Activated T-helper 2 cell treated with anti-CD3 and anti-CD28 coated beads, Interferon-gamma antibody, Interleukin-2, Interleukin-4, amounts not matched to agents 10 μg/mL and 5 μg/mL and 100 μg/mL, durations not matched to agents 14 hours and 24 hours and 36 hours (primary cell): ENCODE data around the gene STRIT1. TPM values are rescaled to one million over a fixed set of nuclear protein-coding genes. Genes with fewer than 3 reads are reported as not detected.

Experiments
- DNase-seq: peaks from one replicate; pipeline ENCODE4 v3.0.0; 2021; ENCODE audit warnings: low spot score
- H3K27ac Mint-ChIP-seq: one replicate; pipeline ENCODE4 v1.8.0; 2021; ENCODE audit warnings: mixed read lengths
- H3K27me3 Mint-ChIP-seq: one replicate; pipeline ENCODE4 v1.8.0; 2021; ENCODE audit warnings: low read depth, mixed read lengths
- H3K36me3 Mint-ChIP-seq: one replicate; pipeline ENCODE4 v1.8.0; 2021; ENCODE audit warnings: low read depth, mixed read lengths
- H3K4me1 Mint-ChIP-seq: one replicate; pipeline ENCODE4 v1.8.0; 2021; ENCODE audit warnings: low read depth, mixed read lengths
- H3K4me3 Mint-ChIP-seq: one replicate; pipeline ENCODE4 v1.8.0; 2021; ENCODE audit warnings: low read depth, mild to moderate bottlenecking, moderate library complexity, mixed read lengths
- H3K9me3 Mint-ChIP-seq: one replicate; pipeline ENCODE4 v1.8.0; 2021; ENCODE audit warnings: mixed read lengths
- intact Hi-C: fragments of 100-400 bp; cut with micrococcal nuclease; formaldehyde crosslinking; loops from one replicate; pipeline ENCODE4 v1.15.1; 2023
- total RNA-seq: library from RNA; stranded (reverse); gene quantifications from 2 replicates; pipeline ENCODE4 v1.2.3, GENCODE V29; 2022

The STRIT1 gene
- total RNA-seq, 1 donor from 2014 or later: not detected

- H3K9me3 Mint-ChIP-seq: no peaks in the 10 kb centered on the region
- no peaks in the 10 kb centered on the region for H3K36me3 Mint-ChIP-seq
- H3K27ac Mint-ChIP-seq: no peak overlapping the region
- no peak for DNase-seq
- no peaks in the 10 kb centered on the region for H3K27me3 Mint-ChIP-seq
- intact Hi-C loops: no loop called here
- H3K4me3 Mint-ChIP-seq: no peak overlapping the region
- H3K4me1 Mint-ChIP-seq: no peaks in the 10 kb centered on the region
Measured at GRCh38 chr3:155244699-155245098, 48.8 kb downstream of the STRIT1 start.

GRCh38 chr3:155244216-155244615, 49.3 kb downstream of the STRIT1 start:
- DNase-seq: no peak
- Mint-ChIP-seq H3K36me3 (no peaks in the 10 kb centered on the region), H3K27ac (no peak overlapping the region)

GRCh38 chr3:155243512-155243921, 50.0 kb downstream of the STRIT1 start:
- no peak overlapping the region for H3K27ac Mint-ChIP-seq
- intact Hi-C loops: no loop called here
- no peak for DNase-seq
- no peak overlapping the region for H3K4me3 Mint-ChIP-seq
- no peaks in the 10 kb centered on the region for H3K27me3 Mint-ChIP-seq
- no peaks in the 10 kb centered on the region for H3K9me3 Mint-ChIP-seq
- no peaks in the 10 kb centered on the region for H3K36me3 Mint-ChIP-seq
- no peaks in the 10 kb centered on the region for H3K4me1 Mint-ChIP-seq

More at GRCh38 chr3:155244216-155244615, 49.3 kb downstream of the STRIT1 start:
- H3K4me3 Mint-ChIP-seq: no peak overlapping the region
- no peaks in the 10 kb centered on the region for H3K27me3 Mint-ChIP-seq
- H3K4me1 Mint-ChIP-seq: no peaks in the 10 kb centered on the region
- intact Hi-C loops: no loop called here
- no peaks in the 10 kb centered on the region for H3K9me3 Mint-ChIP-seq

- no peaks in the 10 kb centered on the region for H3K9me3 Mint-ChIP-seq
- no peaks in the 10 kb centered on the region for H3K4me1 Mint-ChIP-seq
- DNase-seq: no peak
- intact Hi-C loops: no loop called here
- H3K36me3 Mint-ChIP-seq: no peaks in the 10 kb centered on the region
- no peak overlapping the region for H3K27ac Mint-ChIP-seq
- H3K4me3 Mint-ChIP-seq: no peak overlapping the region
- H3K27me3 Mint-ChIP-seq: no peaks in the 10 kb centered on the region
Measured at GRCh38 chr3:155242342-155242741, 51.1 kb downstream of the STRIT1 start.

- H3K27ac Mint-ChIP-seq: no peak overlapping the region
- H3K4me3 Mint-ChIP-seq: no peak overlapping the region
- no peaks in the 10 kb centered on the region for H3K36me3 Mint-ChIP-seq
- H3K27me3 Mint-ChIP-seq: no peaks in the 10 kb centered on the region
- DNase-seq: no peak
- intact Hi-C loops: no loop called here
- no peaks in the 10 kb centered on the region for H3K9me3 Mint-ChIP-seq
- no peaks in the 10 kb centered on the region for H3K4me1 Mint-ChIP-seq
Measured at GRCh38 chr3:155241579-155241978, 51.9 kb downstream of the STRIT1 start.

Other genes with a start within 250 kb of the STRIT1 start
- gene MME, start 213.4 kb downstream of the STRIT1 start, total RNA-seq: not detected in 2 replicates